Body of pancreas (tissue), 4 donors: ENCODE results near the gene PRPS1L1. TPM values are rescaled to one million over a fixed set of nuclear protein-coding genes. Genes with fewer than 3 reads are reported as not detected.

Experiments
- ATAC-seq: fragments of 150-250 bp; one replicate; pipeline ENCODE4 v1.9.1; 2016
- DNase-seq, 4 donors: peaks; one replicate each; pipeline ENCODE4 v3.0.0-alpha.2; 2019
- H3K27ac ChIP-seq, 4 donors: fragments of 200-600 bp; sonication (generic); 1 replicate in 3 of 4; 2 replicates in 1 of 4; pipeline versions ENCODE4 v1.5.1 to v1.6.1; 2016 to 2019; ENCODE audit warnings: mild to moderate bottlenecking in 1 of 4, mixed read lengths in 1 of 4, moderate library complexity in 1 of 4
- H3K27me3 ChIP-seq, 2 donors: fragments of 200-600 bp; sonication (generic); one replicate each; pipeline ENCODE4 v1.6.0; 2016; ENCODE audit warnings: mild to moderate bottlenecking in 1 of 2
- H3K36me3 ChIP-seq, 2 donors: fragments of 200-600 bp; sonication (generic); replicated peaks in 1 of 2; 2 replicates each; pipeline ENCODE4 v1.5.1; 2016; ENCODE audit warnings: low read depth in 2 of 2; ENCODE audit not compliant: insufficient read depth in 1 of 2
- H3K4me1 ChIP-seq: fragments of 200-600 bp; sonication (generic); one replicate; pipeline ENCODE4 v1.6.0; 2016
- H3K4me3 ChIP-seq, 2 donors: fragments of 200-600 bp; sonication (generic); 1 replicate in 1 of 2; 2 replicates in 1 of 2; pipeline ENCODE4 v1.5.1; 2016 to 2019
- H3K9me3 ChIP-seq, 3 donors: fragments of 200-600 bp; sonication (generic); 1 replicate in 2 of 3; 2 replicates in 1 of 3; pipeline ENCODE4 v1.5.1; 2016
- CTCF ChIP-seq, 7 experiments: fragments of 450-650 bp in 4 of 7; fragments of 200-600 bp in 3 of 7; sonication (generic) in 3 of 7; IDR thresholded peaks; one replicate each; pipeline ENCODE4 v1.5.1; 2016 to 2019; ENCODE audit warnings: antibody characterized with exemption in 7 of 7
- POLR2A ChIP-seq, 3 donors: fragments of 450-650 bp; IDR thresholded peaks; one replicate each; pipeline ENCODE4 v1.6.1; 2016; ENCODE audit warnings: antibody characterized with exemption in 3 of 3, mild to moderate bottlenecking in 2 of 3
- WGBS, 2 donors: methylation state at CpG; one replicate each; pipeline ENCODE4 v1.1.5; 2017; 5-methylcytosine and 5-hydroxymethylcytosine counted together
- intact Hi-C: fragments of 100-400 bp; cut with DNase I; formaldehyde crosslinking; loops from one replicate; pipeline ENCODE4 v1.15.1; 2023
- total RNA-seq, 2 donors: library from RNA; depleted of rRNA; stranded (reverse); fragments of >200 nt; gene quantifications; one replicate each; pipeline ENCODE4 v1.1.0, GENCODE V29; 2016

Gene PRPS1L1
- total RNA-seq, 2 donors from 2014 or later, result not detected

DNA sequence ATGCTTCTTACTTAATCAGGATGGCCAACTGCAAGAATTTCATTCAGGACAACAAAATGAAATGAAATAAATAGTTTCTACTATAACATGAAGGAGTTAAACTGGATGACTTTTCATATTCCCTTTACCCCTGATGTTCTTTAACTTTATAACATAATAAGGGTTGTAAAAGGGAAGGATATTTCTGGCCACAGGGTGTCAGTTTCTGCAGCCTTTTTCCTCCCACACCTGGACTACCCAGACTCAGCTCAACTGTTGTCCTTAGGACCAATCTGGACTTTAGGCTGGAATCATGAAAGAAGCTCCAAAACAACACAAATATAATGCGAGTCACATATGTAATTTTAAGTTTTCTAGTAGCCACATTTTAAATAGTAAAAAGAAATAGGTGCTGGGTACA lies 43.4 kb downstream of the PRPS1L1 start:
- Histone ChIP-seq H3K4me3 (no peak overlapping the region), H3K36me3 (no peaks in the 10 kb centered on the region), H3K27me3 (no peaks in the 10 kb centered on the region), H3K9me3 (no peaks in the 10 kb centered on the region), H3K4me1 (no peaks in the 10 kb centered on the region), H3K27ac (no peak overlapping the region)
- no peak for TF ChIP-seq CTCF (IDR thresholded peaks at IDR 0.05)
- TF ChIP-seq POLR2A (IDR thresholded peaks at IDR 0.05), result no peak
- DNase-seq, result no peak
- intact Hi-C loops, result no loop called here
- ATAC-seq, result no peak
- WGBS, 2 donors, result 76 to 83% methylated on average over 1 of the region's 1 CpG

DNA sequence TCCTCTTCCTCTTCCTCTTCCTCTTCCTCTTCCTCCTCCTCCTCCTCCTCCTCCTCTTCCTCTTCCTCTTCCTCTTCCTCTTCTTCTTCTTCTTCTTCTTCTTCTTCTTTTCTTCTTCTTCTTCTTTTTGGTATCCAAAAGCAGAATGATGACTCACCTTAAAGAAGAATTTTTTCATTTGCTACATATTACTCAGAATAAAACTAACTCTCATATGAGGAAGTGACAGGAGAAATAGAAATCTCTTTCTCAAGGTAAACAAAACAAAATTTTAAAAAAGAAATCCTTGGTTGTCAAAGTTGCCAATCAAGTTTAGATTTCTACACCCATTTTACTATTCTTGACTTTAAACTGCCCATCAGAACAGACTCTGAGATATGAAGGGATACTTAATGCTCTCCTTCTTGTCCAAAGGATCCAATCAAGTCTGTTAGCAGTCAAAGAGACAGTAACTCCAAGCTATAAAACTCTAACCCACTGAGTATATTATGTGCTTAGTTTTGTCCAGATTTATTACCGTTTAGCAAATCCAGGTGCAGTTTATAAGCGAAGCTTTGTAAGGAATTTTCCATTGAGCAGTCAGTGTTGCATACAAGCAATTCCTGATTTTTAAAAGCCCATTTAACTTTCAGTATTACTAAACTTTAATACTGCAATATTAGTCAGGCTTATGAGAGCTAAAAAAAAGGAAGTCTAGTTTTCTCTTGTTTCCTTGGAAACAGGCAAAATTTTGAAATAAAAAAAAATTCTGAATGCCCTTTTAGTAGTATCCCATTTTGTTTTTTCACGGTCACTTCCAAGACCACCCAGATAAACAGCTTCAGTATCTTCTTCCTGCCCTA lies 44.2 kb downstream of the PRPS1L1 start:
- no peak overlapping the region for H3K27ac ChIP-seq
- ATAC-seq (no peak), DNase-seq (no peak)
- TF ChIP-seq POLR2A (IDR thresholded peaks at IDR 0.05), result no peak
- no peaks in the 10 kb centered on the region for H3K9me3 ChIP-seq
- H3K36me3 ChIP-seq, result no peaks in the 10 kb centered on the region
- H3K4me1 ChIP-seq, result no peaks in the 10 kb centered on the region
- WGBS, 2 donors, result 64 to 77% methylated on average over 3 of the region's 3 CpGs
- H3K27me3 ChIP-seq, result no peaks in the 10 kb centered on the region
- no peak overlapping the region for H3K4me3 ChIP-seq
- intact Hi-C loops, result no loop called here

DNA sequence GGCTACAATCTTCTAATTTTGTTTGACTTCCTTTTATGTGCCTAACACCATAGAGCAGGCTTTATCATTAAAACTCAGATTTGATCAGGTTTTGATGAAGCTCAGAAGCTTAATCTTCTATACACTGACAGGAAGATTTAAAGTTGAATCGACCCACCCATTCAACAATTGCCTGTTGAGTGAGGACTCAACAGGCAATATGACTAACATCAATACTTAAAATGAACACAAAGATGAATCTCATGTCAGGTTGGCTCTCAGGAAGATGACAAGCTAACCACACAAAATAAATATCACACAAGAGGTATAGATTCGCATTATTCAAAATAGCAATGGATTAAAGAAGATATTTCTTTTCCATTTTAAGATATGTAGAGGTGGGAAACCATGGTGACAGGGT lies 50.7 kb downstream of the PRPS1L1 start:
- Histone ChIP-seq H3K27ac (no peak overlapping the region), H3K4me3 (no peak overlapping the region), H3K4me1 (no peaks in the 10 kb centered on the region), H3K36me3 (no peaks in the 10 kb centered on the region), H3K27me3 (no peaks in the 10 kb centered on the region), H3K9me3 (no peaks in the 10 kb centered on the region)
- DNase-seq, result no peak
- intact Hi-C loops, result no loop called here
- 36 to 64% methylated on average over 2 of the region's 2 CpGs for WGBS, 2 donors
- no peak for ATAC-seq
- no peak for TF ChIP-seq POLR2A (IDR thresholded peaks at IDR 0.05)
- no peak for TF ChIP-seq CTCF (IDR thresholded peaks at IDR 0.05)

Other genes starting within 250 kb of the PRPS1L1 start
- 10 to 100 TPM; 23.1 to 61.0 TPM for gene SNX13, start 87.4 kb downstream of the PRPS1L1 start, total RNA-seq